ENCODE measurements around the gene LIM2. TPM values are rescaled to one million over a fixed set of nuclear protein-coding genes. Genes with fewer than 3 reads are reported as not detected.
A peak's percentile ranks its signal among the peaks of the same experiment; 100 is the strongest.

The LIM2 gene
- polyA plus RNA-seq, 12 donors = not detected

- DNase-seq = no peak
Observed at GRCh38 chr19:51396175-51396574, 8.4 kb upstream of the LIM2 start.

- peak; percentile 97 for DNase-seq
Observed at GRCh38 chr19:51394050-51394836, 6.5 kb upstream of the LIM2 start.

DNA sequence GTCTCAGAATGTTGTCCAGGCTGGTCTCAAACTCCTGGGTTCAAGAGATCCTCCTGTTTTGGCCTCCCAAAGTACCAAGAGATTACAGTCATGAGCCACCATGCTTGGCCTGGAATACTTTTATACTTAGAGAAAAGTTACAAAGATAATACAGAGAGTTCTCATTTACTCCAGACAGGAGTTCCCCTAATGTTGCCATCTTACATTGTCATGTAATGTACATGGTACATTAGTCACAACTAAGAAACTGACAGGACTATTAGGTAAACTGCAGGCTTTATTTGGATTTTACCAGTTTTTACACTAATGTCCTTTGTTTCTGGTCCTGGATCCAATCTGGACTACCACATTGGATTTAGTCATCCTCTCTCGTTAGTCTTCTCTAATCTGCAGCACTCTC is 4.9 kb upstream of the LIM2 start:
- DNase-seq = no peak

DNA sequence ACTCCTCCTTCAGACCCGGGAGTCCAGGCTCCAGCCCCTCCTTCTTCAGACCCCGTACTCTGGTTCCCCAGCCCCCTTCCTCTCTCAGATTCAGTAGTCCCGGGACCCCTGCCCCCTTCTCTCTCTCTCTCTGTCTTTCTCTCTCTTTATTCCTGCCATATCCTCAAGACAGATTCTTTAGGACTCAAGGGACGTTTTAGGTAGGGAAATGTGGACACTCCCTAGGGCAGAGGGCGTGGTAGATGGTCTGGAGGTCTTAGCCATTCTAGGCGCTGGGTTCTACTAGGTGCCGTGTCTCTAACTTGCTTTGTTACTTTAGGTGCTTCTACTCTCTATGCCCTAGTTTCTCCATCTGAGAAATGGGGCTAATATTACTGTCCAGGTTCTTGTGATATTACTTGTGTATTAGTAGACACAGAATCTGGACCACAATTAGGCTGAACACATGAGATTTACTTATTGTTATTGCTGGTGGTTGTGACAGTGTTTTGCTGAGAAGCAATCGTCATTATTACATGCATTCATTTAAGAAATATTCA is 3.4 kb upstream of the LIM2 start:
- no peak for DNase-seq

GRCh38 chr19:51389143-51389542 is 1.4 kb upstream of the LIM2 start:
- no peak for DNase-seq

- DNase-seq = no peak
Observed at GRCh38 chr19:51386882-51387520, 773 bp downstream of the LIM2 start.

DNA sequence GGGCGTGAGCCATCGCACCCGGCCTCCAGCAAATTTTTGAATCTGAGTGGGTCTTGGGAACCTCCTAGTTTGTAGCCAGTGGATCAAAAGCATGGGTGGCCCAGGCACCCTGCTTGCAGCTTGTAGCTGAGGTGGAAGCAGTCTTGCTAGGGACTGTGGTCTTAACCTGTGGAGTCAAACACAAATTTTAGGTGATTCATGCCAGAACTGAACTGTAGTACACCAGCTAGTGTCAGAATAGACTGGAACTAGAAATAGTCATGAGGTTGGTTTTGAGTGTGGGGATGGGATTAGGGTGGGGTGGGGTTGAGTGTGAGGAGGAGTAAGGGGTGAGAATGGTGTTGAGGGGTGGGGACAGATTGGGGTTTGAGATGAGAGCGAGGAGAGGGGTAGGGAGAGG is 5.8 kb downstream of the LIM2 start:
- DNase-seq = no peak

DNA sequence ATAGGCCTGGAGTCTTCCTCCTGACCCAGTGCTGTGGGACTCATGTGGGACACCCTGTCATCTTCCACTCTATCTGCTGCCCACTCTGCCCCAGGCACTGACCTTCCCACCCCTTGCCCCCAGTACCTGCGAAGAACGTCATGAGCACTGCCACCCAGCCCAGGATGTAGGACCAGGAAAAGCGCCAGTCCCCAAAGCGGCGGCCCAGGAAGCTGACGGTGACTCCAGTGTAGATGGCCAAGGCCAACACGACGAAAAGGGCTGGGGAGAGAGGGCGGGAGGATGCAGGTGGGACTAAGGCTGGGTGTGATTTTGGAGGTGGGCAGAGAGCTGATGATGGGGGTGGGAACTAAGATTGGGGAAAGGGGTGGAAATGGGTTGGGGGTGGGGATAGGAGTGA is 7.4 kb downstream of the LIM2 start:
- no peak for DNase-seq

DNA sequence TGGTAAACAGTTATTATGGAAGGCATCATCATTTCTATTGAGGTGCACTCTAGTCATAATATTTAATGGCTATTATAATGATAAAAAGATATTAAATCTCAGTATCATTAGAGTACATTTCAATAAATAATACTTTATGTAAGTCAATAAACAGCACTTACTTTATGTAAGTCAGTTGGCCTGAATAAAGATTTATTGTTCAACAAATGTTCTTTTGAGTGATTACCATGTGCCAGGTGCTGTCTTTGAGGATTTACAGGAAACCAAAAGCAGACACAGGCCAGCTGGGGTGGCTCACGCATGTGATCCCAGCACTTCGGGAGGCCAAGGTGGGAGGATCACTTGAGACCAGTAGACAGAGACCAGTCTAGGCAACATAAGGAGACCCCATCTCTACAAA is 10.4 kb downstream of the LIM2 start:
- DNase-seq = no peak

GRCh38 chr19:51375504-51376221 is 12.1 kb downstream of the LIM2 start:
- DNase-seq = no peak

GRCh38 chr19:51372649-51373504 is 14.9 kb downstream of the LIM2 start, which contains the start of gene NKG7:
Gene NKG7, minus strand, starts transcription at chr19:51372654. Its CDS starts 119 bp downstream, at chr19:51372535.
- no peak for DNase-seq

DNA sequence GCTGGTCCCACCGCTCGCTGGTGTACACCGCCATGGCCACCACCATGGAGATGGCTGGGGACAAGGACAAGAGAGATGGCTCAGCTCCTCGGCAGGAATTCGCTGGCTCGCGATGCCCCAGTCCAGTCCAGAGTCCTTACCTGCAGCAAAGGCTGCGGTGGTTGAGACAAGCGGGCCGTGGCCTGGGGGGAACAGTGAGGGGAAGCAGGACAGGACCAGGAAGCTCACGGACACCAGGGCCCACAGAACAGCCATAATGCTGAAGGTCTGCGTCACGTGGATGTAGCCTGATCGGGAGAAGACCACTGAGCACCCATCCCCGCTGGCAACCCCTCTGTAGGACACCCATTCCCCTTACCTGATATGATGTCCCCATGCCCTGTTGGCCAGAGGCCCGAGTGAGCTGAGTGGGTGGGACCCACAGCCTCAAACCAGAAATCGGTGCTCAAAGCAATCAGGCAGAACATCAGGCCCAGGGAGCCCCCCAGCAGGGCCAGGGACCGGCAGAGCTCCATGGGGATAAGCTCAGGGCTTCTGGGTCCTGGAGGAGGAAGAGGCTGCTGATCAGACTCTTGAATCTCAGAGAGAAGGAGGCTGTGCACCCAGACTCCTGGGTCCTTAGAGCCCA is 15.6 kb downstream of the LIM2 start:
- DNase-seq = no peak

- DNase-seq = no peak
Observed at GRCh38 chr19:51371186-51371690, 16.5 kb downstream of the LIM2 start.

- DNase-seq = no peak
Observed at GRCh38 chr19:51370230-51370629, 17.5 kb downstream of the LIM2 start.

DNA sequence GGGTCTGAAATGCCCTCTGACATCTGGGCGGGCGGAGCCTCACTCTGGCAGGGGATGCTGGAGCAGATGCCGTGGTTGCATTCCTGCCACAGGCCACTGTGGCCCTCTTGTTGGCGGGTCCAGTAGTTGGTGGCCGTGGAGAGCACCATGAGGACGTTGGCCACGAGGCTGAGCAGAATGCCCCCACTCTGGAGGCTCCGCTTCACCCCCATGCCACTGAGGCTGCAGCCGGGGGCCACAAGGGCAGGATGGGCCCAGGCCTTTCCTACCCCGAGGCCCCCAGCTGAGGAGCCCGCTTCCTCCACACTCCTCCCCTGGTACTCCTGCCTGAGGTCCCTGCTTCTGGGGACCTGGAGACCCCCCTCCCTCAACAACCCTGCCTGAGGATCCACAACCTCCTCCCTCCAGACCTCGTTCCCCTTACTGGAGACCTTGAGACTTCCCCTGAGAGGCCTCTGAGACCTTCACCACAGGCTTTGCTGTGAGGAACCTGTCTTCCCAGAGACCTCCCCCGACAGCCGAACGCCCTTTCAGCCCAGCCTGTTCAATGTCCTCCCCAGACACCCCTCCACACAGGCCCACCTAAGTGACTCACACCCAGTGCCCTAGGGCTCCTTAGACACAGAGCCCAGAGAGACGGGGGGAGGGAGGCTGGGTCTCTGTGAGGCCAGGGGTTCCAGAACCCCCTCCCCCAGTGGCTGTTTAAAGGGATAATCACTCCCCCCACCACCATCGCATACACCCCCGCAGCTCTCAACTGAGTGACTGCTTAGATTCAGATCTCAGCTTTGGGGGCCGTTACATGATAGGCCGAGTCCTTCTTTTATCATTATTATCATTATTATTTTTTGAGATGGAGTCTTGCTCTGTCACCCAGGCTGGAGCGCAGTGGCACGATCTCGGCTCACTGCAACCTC is 19.1 kb downstream of the LIM2 start, which contains the start of gene CLDND2:
Gene CLDND2 (minus strand): TSS at position 638 of the 917 bp plus-strand sequence. CDS start 426 bp downstream, at position 212.
- no peak for DNase-seq

- peak; percentile 99 for DNase-seq
Observed at GRCh38 chr19:51367565-51368365, 20.0 kb downstream of the LIM2 start.

DNA sequence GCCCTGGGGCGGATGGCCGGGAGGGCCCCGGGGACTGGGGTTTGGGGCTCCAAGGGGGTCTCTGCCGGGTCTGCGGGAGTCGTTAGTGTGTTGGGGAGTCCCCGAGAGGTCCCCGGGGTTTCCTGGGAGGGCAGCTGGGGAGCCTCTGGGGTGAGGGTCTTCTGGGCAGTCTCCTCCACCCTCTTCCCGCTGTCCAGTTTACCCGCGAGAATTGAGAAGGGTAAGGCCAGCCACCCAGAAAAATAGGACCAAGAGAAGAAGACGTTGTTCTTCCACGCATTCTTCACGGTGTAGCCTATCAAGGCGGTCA is 20.6 kb downstream of the LIM2 start:
- DNase-seq = no peak

- DNase-seq = peak; percentile 97
Observed at GRCh38 chr19:51366389-51367254, 21.2 kb downstream of the LIM2 start.
